Measurements from ENCODE around the gene AVPI1.
"Not testable (repeated sequence)": the region's sequence is repeated elsewhere in the genome, so short reads cannot be mapped to it uniquely, and the experiment has no call there.

Gene AVPI1

DNA sequence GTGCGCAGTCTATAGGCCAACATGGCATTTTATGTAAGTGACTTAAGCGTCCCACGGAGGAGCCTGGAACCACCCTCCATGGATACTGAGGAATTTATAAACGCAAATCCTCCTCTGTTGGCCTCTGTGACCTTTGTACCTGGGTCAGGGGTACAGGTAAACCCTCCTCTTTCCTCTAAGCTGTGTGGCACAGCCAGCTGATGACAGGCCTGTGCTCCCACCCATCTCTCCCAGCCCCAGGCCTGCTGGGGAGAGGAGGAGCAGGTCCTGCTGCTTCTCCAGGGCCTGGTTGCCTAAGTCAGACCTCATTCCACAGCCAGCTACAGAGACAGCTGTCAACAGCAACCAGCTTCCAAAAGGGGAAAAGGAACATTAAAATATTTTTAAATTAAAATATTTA is 5.0 kb downstream of the AVPI1 start:
- DNase-seq = no peak

GRCh38 chr10:97679594-97679993 is 7.4 kb downstream of the AVPI1 start:
- DNase-seq = no peak

GRCh38 chr10:97676770-97677581 is 10.1 kb downstream of the AVPI1 start:
- peak; percentile 63 for DNase-seq

GRCh38 chr10:97675222-97675621 is 11.8 kb downstream of the AVPI1 start:
- DNase-seq = no peak

DNA sequence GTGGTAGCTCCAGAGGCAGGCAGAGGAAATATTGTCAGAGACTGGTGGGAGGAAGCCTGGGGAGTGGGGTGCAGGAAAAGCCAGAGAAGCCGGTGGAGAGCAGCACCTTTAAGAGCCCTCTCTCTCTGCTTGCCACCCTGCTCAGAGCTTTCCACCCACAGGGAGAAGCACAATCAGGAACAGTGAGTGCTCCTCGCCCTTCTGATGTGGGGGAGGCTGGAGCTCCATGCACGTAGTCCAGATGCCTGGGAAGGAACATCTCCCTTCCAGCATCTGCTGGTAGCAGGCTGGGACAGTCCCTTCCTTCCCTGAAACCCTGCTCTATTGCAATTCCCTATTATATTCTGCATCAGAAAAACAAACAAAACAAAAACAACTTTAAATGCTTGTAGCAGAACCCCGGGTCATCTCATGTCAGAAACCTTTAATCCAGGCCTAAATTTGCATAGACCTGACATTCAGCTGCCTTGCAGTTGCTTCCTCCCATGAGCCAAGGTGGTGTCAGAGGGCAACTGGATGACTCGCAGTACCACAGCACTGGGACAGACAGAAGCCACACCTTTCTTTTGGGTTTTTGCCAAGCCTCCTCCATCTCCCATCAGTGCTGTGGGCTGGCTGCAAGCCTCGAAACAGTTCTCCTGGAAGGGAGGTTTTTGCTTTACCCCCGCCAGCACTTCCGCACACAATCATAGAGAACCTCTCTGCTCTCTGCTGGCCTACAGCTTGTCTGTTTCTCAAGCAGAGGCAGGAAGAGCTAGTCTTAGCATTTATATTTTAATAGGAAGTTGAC is 13.1 kb downstream of the AVPI1 start:
- DNase-seq = no peak

DNA sequence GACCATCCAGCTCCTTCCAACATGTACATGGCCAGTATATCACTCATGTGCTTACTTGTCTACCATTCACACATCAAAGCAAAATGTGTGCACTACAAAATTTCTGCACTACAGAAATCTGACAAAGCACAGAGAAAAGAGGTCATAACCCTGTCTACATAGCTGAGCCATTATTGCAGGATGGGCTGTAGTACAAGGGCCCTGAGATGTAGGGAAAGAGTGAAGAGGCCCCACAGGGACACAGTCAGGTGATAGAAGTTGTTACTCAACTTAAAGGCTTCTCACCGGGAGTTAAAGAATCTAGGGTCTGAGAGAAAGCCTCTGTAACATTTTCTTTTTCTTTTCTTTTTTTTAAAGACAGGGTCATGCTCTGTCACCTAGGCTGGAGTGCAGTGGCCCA is 17.5 kb downstream of the AVPI1 start:
- no peak for DNase-seq

DNA sequence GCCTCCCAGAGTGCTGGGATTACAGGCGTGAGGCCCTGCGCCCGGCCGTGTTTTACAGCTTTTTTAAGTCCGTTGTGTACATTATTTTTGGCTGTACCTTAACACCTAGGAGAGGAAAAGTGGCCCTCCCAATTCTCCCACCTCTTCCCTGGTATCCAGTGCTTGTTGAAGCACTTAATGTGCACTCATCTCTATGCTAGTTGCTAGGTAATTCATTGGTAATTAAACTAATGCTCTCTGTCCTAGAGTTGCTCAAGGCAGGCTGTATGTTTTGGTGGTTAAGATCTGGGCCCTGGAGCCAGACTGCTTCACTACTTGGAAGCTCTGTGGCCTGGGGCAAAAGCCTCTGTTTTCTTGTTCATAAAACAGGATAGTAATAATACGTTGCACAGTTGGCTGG is 19.6 kb downstream of the AVPI1 start:
- no peak for DNase-seq

- no peak for DNase-seq
Observed at GRCh38 chr10:97666992-97667391, 20.0 kb downstream of the AVPI1 start.

DNA sequence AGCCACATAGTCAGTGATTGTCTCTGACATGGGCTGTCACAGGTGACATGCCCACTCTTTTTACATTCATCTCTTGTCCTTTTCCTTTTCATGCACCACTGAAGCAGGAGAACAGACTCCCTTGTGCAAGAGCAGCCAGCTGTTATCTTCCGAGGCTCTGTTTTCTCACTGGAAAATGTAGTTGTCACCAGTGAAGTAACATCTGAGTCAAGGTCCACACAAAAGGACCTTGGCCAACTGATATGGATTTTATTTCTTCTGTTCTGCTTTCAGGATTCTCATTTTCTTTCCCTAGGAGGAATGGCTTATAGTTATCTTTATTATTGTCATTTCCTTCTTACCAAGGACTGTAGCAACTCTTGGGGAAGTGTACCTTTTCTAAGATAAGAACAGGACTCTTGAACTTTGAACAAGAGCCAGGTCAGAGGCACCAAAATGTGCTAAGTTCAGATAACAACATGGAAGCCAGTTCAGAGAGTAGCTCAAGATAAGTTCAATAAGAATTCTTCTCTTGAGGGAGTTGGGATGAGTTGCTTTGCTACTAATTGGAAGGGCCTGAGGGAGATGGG is 22.7 kb downstream of the AVPI1 start:
- no peak for DNase-seq

- DNase-seq = no peak
Observed at GRCh38 chr10:97659589-97659988, 27.5 kb downstream of the AVPI1 start.

DNA sequence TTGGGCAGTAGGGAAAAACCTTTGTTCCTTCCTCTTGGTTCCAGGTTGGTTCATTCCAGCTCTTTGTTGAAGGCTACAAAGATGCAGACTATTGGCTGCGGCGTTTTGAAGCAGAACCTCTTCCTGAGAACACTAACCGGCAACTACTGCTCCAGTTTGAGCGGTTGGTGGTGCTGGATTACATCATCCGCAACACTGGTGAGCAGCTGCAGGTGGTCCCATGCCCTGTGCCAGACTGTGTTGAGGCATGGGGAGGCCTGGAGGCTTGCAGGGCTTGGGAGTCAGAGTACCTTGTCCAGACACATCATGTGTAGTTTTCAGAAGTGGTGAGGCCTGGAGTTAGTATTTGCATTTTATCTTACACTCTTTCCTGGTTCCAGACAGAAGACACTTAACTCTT is 30.3 kb downstream of the AVPI1 start:
- DNase-seq = no peak

- no peak for DNase-seq
Observed at GRCh38 chr10:97651773-97652172, 35.3 kb downstream of the AVPI1 start.

- no peak for DNase-seq
Observed at GRCh38 chr10:97650726-97651125, 36.3 kb downstream of the AVPI1 start.

- not testable (repeated sequence) for DNase-seq
Observed at GRCh38 chr10:97649405-97649750, 37.7 kb downstream of the AVPI1 start.

DNA sequence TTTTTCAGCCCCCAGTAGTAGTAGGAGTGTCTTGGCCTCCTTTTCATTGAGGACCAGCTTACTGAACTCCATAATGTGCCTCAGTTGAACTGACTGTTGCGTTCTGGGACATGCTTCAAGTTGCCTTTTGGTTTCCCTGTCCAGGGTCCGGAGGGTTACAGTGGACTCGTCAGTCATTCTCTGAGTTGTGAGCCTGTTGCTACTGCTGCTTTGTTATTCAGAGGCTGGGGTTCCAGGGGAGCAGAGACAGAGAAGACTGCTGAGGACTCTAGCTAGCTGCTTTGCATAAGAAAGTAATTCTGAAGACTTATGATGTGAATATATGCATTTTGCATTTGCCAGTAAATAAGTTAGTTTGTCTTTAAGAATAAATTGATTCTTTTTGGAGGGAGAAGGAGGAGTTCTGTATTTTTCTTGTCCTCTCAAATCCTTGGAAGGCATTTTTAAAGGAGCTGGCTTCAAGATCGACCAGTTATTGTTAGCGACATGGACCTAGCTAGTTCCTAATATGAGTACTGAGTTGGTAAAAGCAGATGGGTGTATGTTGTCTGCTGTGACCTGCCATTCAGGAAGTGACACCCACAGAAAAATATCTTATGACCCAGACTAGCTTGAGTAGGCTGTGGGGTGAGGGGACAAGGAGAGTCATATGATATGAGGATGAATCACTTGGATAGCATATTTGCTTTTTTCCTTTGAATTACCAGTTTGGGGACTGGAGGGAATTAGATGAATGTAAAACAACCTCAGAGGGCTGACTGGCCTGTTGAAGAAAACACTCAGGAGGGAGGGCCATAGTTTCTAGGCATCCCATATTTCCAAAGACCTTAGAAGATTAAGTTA is 38.3 kb downstream of the AVPI1 start:
- DNase-seq = peak; percentile 63

- no peak for DNase-seq
Observed at GRCh38 chr10:97647556-97647955, 39.5 kb downstream of the AVPI1 start.

GRCh38 chr10:97644936-97645335 is 42.1 kb downstream of the AVPI1 start:
- DNase-seq = no peak

DNA sequence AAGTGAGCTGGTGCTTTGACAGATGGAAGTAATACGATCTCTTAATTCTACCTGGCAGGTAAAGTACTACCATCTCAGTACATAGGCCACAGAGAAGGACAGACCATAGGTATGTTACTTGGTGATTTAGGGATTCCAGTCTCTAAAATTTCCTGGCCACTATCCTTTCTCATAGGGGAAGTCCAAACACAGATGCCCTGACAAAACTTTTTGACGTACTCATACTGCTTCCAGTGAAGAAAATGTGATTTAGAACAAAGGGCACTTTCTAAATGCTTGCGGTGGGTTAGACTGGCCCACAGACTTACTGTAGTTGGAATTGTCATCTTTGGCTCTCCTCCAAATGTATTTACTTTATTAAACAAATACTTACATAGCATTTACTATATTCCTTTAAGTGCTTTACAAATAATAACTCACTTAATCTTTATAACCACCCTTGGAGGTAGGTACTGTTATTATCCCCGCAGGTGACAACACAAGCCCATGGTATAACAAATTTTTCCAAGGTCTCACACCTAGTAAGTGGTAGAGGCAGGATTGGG is 43.5 kb downstream of the AVPI1 start:
- DNase-seq = no peak

- not testable (repeated sequence) for DNase-seq
Observed at GRCh38 chr10:97642471-97643159, 44.4 kb downstream of the AVPI1 start.

GRCh38 chr10:97640868-97641811 is 45.9 kb downstream of the AVPI1 start:
- peak; percentile 15 for DNase-seq

Data from CD4-positive, alpha-beta T cell treated with Interleukin-10 for 1 hour (primary cell).